GM12878 (cell line): Measurements from ENCODE around the gene CD14.
"Not testable (repeated sequence)": the region's sequence is repeated elsewhere in the genome, so short reads cannot be mapped to it uniquely, and the experiment has no call there.

ENCODE experiments used
- BCLAF1 ChIP-seq: fragments of 450-650 bp; IDR thresholded peaks from 2 replicates; pipeline ENCODE4 v1.6.1; 2017; ENCODE audit warnings: antibody characterized with exemption, mild to moderate bottlenecking, moderate library complexity
- BRCA1 ChIP-seq: IDR thresholded peaks from 2 replicates; pipeline ENCODE4 v1.6.1; 2011; ENCODE audit warnings: low read depth, low read length, improper control_type of control experiment
- CBFB ChIP-seq: IDR thresholded peaks from 2 replicates; pipeline ENCODE4 v1.6.1; 2016; ENCODE audit warnings: antibody characterized with exemption, low read depth
- FOXM1 ChIP-seq: IDR thresholded peaks from 2 replicates; pipeline ENCODE4 v1.6.1; 2012; ENCODE audit warnings: low read depth, mild to moderate bottlenecking, inconsistent platforms, low read length, moderate library complexity
- NFIC ChIP-seq: IDR thresholded peaks from 2 replicates; pipeline ENCODE4 v1.6.1; 2012; ENCODE audit warnings: low read depth, mild to moderate bottlenecking, inconsistent platforms, low read length, moderate library complexity
- PAX5 ChIP-seq: IDR thresholded peaks from 2 replicates; pipeline ENCODE4 v1.6.1; 2011; ENCODE audit warnings: low read depth, low read length, borderline replicate concordance
- RCOR1 ChIP-seq: conservative IDR thresholded peaks from 2 replicates; pipeline ENCODE4 v1.6.1; 2012; ENCODE audit warnings: low read depth, low read length, improper control_type of control experiment
- TF ChIP-seq, protein P1 (sequence below), 3 experiments: IDR thresholded peaks in 2 of 3; conservative IDR thresholded peaks in 1 of 3; 2 replicates each; pipeline ENCODE4 v1.5.1; 2011; ENCODE audit warnings: low read depth in 3 of 3, low read length in 3 of 3, mild to moderate bottlenecking in 3 of 3, control low read depth in 2 of 3, moderate library complexity in 2 of 3, inconsistent platforms in 1 of 3, mixed read lengths in 1 of 3; ENCODE audit not compliant: control insufficient read depth in 2 of 3, insufficient read depth in 1 of 3; ENCODE audit errors: extremely low read depth in 1 of 3

DNA sequence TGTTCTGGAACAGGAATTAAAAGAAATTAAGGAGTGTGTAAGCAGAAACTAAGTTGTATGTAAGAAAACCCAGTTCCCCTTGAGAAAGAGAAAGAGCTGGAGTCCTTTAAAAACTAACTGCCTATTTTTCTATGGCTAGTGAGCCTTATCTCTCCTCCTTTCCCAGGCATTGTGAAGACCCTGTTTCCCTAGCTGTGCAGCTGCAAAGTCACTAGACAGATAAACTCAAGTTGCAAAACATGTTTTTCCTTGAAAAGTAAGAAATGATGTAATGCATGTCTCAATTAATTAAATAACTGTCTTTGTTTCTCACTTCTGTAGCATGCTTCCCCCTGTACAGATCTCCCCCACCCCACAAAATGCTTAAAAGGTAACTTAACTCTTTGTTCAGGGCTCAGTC lies 9.9 kb downstream of the CD14 start:
- TF ChIP-seq, protein P1, sequence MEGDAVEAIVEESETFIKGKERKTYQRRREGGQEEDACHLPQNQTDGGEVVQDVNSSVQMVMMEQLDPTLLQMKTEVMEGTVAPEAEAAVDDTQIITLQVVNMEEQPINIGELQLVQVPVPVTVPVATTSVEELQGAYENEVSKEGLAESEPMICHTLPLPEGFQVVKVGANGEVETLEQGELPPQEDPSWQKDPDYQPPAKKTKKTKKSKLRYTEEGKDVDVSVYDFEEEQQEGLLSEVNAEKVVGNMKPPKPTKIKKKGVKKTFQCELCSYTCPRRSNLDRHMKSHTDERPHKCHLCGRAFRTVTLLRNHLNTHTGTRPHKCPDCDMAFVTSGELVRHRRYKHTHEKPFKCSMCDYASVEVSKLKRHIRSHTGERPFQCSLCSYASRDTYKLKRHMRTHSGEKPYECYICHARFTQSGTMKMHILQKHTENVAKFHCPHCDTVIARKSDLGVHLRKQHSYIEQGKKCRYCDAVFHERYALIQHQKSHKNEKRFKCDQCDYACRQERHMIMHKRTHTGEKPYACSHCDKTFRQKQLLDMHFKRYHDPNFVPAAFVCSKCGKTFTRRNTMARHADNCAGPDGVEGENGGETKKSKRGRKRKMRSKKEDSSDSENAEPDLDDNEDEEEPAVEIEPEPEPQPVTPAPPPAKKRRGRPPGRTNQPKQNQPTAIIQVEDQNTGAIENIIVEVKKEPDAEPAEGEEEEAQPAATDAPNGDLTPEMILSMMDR (IDR thresholded peaks at IDR 0.05 in 2 of 3, conservative IDR thresholded peaks at IDR 0.05 in 1 of 3; ENCODE audit: control insufficient read depth in 2 of 3, extremely low read depth in 1 of 3, insufficient read depth in 1 of 3, low read depth in 3 of 3, low read length in 3 of 3) = not testable (repeated sequence)
- not testable (repeated sequence) for TF ChIP-seq CBFB, BCLAF1, BRCA1, NFIC, RCOR1, PAX5, FOXM1
